ENCODE measurements around the gene DNASE1L2. TPM values are rescaled to one million over a fixed set of nuclear protein-coding genes. Genes with fewer than 3 reads are reported as not detected.

Gene DNASE1L2
- total and polyA plus RNA-seq, 2 of the 8 experiments (the other 6 are each of a cell fraction or from before 2014, with no cell fraction given) = 0.35 to 0.97 TPM

DNA sequence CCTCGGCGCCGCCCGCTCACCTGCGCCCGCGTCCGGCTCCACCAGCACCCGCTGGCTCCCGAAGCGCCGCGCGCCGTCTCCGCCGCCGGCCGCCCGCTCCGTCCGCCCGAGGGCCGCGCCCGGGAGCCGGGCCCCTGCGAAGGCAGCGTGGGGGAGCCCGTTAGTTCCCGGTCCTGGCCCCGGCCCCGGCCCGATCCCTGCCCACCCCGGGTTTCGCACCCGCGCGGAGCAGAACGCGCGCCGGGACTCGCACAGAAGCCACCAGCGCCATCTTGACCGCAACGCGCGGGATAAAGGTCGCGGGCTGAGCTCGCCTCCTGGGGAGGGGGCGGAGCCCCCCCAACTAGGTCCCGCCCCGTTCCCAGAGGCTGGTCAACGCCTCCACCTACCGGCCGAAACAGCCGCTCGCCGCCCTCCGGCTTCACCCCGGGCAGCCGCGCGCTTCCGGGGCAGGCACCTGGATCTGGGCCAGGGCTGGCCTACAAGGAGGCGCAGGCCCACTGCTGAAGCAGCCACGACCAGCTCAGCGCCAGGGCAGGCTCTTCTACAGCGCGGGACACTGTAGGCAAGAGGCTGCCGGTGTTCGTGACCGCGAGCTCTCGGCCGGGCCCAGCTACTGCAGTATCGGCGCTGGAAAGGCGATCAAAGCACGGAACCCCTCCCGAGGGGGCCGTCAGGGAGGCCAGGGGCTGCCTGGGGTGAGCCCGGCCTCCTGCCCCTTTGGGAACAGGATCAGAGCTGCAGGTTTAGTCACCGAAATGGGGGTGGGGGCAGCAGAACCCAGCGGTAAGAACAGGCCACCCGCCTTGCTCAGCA, 15.3 kb downstream of the DNASE1L2 start, which contains the start of gene ECI1 (continued):
- TF ChIP-seq, protein P1, sequence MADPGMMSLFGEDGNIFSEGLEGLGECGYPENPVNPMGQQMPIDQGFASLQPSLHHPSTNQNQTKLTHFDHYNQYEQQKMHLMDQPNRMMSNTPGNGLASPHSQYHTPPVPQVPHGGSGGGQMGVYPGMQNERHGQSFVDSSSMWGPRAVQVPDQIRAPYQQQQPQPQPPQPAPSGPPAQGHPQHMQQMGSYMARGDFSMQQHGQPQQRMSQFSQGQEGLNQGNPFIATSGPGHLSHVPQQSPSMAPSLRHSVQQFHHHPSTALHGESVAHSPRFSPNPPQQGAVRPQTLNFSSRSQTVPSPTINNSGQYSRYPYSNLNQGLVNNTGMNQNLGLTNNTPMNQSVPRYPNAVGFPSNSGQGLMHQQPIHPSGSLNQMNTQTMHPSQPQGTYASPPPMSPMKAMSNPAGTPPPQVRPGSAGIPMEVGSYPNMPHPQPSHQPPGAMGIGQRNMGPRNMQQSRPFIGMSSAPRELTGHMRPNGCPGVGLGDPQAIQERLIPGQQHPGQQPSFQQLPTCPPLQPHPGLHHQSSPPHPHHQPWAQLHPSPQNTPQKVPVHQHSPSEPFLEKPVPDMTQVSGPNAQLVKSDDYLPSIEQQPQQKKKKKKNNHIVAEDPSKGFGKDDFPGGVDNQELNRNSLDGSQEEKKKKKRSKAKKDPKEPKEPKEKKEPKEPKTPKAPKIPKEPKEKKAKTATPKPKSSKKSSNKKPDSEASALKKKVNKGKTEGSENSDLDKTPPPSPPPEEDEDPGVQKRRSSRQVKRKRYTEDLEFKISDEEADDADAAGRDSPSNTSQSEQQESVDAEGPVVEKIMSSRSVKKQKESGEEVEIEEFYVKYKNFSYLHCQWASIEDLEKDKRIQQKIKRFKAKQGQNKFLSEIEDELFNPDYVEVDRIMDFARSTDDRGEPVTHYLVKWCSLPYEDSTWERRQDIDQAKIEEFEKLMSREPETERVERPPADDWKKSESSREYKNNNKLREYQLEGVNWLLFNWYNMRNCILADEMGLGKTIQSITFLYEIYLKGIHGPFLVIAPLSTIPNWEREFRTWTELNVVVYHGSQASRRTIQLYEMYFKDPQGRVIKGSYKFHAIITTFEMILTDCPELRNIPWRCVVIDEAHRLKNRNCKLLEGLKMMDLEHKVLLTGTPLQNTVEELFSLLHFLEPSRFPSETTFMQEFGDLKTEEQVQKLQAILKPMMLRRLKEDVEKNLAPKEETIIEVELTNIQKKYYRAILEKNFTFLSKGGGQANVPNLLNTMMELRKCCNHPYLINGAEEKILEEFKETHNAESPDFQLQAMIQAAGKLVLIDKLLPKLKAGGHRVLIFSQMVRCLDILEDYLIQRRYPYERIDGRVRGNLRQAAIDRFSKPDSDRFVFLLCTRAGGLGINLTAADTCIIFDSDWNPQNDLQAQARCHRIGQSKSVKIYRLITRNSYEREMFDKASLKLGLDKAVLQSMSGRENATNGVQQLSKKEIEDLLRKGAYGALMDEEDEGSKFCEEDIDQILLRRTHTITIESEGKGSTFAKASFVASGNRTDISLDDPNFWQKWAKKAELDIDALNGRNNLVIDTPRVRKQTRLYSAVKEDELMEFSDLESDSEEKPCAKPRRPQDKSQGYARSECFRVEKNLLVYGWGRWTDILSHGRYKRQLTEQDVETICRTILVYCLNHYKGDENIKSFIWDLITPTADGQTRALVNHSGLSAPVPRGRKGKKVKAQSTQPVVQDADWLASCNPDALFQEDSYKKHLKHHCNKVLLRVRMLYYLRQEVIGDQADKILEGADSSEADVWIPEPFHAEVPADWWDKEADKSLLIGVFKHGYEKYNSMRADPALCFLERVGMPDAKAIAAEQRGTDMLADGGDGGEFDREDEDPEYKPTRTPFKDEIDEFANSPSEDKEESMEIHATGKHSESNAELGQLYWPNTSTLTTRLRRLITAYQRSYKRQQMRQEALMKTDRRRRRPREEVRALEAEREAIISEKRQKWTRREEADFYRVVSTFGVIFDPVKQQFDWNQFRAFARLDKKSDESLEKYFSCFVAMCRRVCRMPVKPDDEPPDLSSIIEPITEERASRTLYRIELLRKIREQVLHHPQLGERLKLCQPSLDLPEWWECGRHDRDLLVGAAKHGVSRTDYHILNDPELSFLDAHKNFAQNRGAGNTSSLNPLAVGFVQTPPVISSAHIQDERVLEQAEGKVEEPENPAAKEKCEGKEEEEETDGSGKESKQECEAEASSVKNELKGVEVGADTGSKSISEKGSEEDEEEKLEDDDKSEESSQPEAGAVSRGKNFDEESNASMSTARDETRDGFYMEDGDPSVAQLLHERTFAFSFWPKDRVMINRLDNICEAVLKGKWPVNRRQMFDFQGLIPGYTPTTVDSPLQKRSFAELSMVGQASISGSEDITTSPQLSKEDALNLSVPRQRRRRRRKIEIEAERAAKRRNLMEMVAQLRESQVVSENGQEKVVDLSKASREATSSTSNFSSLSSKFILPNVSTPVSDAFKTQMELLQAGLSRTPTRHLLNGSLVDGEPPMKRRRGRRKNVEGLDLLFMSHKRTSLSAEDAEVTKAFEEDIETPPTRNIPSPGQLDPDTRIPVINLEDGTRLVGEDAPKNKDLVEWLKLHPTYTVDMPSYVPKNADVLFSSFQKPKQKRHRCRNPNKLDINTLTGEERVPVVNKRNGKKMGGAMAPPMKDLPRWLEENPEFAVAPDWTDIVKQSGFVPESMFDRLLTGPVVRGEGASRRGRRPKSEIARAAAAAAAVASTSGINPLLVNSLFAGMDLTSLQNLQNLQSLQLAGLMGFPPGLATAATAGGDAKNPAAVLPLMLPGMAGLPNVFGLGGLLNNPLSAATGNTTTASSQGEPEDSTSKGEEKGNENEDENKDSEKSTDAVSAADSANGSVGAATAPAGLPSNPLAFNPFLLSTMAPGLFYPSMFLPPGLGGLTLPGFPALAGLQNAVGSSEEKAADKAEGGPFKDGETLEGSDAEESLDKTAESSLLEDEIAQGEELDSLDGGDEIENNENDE (IDR thresholded peaks at IDR 0.05; ENCODE audit: insufficient replicate concordance, low read length) = no peak
- TF ChIP-seq SUZ12 (IDR thresholded peaks at IDR 0.05; ENCODE audit: low read length) (no peak), CTBP2 (IDR thresholded peaks at IDR 0.05; ENCODE audit: borderline replicate concordance, insufficient read depth, insufficient read length, low read length) (no peak), HDAC2 (IDR thresholded peaks at IDR 0.05; ENCODE audit: borderline replicate concordance in 1 of 2, low read depth in 2 of 2, low read length in 2 of 2) (0 out of 4 replicates have a peak, but pooled peaks of 1 of the 2 experiments have one; percentile 53), NRF1 (IDR thresholded peaks at IDR 0.05; ENCODE audit: low read depth, low read length) (no peak), PHF8 (conservative IDR thresholded peaks at IDR 0.05; ENCODE audit: low read depth, low read length) (peak; percentile 87), SP1 (IDR thresholded peaks at IDR 0.05; ENCODE audit: low read depth, low read length) (peak; percentile 77), CBX5 (IDR thresholded peaks at IDR 0.05; ENCODE audit: low read depth, low read length) (no peak), SP2 (IDR thresholded peaks at IDR 0.05; ENCODE audit: low read length) (no peak)

All from H1 (cell line).